HG02970 (cell line): Measurements from ENCODE around the gene BMERB1.
"Not testable (repeated sequence)": the region's sequence is repeated elsewhere in the genome, so short reads cannot be mapped to it uniquely, and the experiment has no call there.

Experiments
- ATAC-seq: cut with Tn5 transposase; IDR thresholded peaks from one replicate; pipeline ENCODE4 v1.9.1; 2021; ENCODE audit warnings: mild to moderate bottlenecking, moderate library complexity, moderate number of reproducible peaks; ENCODE audit not compliant: unreplicated experiment, low FRiP score

The BMERB1 gene

GRCh38 chr16:15434425-15435215 is at the start of gene BMERB1:
BMERB1 (plus strand) TSS chr16:15434588; CDS start chr16:15434654, 66 bp downstream.
- no peak for ATAC-seq

- not testable (repeated sequence) for ATAC-seq
These were observed 46.3 kb upstream of the BMERB1 start for GRCh38 chr16:15388060-15388459.

GRCh38 chr16:15389916-15390315 is 44.5 kb upstream of the BMERB1 start:
- ATAC-seq: not testable (repeated sequence)

GRCh38 chr16:15393025-15393424 is 41.4 kb upstream of the BMERB1 start:
- not testable (repeated sequence) for ATAC-seq

DNA sequence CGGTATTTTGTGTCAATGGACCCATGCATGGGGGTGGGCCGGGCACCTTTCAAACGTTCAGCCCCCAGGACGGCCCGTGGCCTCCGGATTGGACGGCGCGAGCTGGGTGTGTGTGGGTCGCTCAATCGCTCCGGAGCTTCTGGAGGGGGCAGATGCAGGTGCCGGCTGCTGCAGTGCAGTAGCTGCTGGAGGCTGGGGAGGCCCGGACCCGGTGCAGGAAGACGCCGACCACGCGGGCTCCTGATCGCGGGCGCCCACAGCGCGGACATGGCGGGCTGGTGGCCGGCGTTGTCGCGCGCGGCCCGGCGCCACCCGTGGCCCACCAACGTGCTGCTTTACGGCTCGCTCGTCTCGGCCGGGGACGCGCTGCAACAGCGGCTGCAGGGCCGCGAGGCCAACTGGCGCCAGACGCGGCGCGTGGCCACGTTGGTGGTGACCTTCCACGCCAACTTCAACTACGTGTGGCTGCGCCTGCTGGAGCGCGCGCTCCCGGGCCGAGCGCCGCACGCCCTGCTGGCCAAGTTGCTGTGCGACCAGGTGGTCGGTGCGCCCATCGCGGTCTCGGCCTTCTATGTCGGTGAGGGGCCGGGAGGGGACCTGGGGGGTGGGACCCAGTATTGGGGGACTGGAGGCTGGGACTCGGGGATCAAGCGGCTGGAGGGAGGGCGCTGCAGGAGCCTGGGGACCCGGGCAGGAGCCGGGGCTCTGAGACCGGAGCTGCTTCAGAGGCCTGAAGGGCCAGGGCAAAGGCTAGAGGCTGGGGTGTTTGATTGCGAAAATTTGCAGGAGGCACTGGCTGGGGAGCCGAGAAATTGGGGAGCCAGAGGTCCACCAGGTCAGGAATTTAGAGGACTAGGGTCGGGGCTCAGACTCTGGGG is 38.5 kb upstream of the BMERB1 start, which contains the start of gene MPV17L:
Gene MPV17L, plus strand, starts transcription at position 124 of the 878 bp plus-strand sequence. Its CDS starts 144 bp downstream, at position 268.
- not testable (repeated sequence) for ATAC-seq

DNA sequence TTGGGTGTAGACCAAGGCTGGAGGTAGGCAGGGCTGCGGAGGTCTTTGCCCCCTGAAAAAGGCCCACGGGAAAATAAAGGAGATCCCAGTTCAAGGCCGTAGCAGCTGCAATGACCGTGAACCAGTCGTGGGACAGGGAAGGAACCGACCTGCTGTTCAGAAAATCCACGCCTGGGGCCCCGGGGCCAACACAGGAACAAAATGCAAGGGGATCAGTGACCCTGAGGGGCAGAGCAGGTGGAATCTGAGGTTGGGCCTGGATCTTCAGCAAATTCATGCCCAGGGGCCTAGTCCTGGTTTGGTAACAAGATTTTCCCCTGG is 37.9 kb upstream of the BMERB1 start:
- not testable (repeated sequence) for ATAC-seq

GRCh38 chr16:15396948-15397594 is 37.3 kb upstream of the BMERB1 start:
- no peak for ATAC-seq

DNA sequence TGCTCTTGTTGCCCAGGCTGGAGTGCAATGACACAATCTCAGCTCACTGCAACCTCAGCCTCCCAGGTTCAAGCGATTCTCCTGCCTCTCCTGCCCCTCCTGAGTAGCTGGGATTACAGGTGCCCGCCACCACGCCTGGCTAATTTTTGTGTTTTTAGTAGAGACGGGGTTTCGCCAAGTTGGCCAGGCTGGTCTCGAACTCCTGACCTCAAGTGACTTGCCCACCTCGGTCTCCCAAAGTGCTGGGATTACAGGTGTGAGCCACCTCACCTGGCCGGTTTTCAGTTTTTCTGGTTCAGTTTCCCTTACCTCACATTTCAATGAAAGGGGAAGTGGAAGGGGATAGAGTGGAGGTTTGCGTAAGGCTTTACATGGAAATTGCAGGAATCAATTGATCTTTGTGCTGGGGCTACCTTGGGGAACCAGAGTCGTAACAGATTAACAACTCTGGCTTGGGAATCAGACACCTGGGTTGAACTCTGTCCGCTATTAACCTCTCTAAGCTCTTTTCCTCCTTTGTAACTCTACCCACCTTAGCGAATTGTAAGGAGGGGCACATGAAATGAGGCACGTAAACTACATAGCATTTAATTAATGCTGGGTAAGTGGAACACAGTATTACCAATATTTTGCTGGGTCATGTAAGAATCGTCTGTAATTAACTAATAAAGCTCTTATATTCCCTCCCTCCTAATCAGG is 35.6 kb upstream of the BMERB1 start:
- ATAC-seq: no peak

GRCh38 chr16:15399317-15399716 is 35.1 kb upstream of the BMERB1 start:
- no peak for ATAC-seq

- ATAC-seq: not testable (repeated sequence)
These were observed 34.1 kb upstream of the BMERB1 start for GRCh38 chr16:15400314-15400713.

GRCh38 chr16:15401972-15402371 is 32.4 kb upstream of the BMERB1 start:
- ATAC-seq: no peak

DNA sequence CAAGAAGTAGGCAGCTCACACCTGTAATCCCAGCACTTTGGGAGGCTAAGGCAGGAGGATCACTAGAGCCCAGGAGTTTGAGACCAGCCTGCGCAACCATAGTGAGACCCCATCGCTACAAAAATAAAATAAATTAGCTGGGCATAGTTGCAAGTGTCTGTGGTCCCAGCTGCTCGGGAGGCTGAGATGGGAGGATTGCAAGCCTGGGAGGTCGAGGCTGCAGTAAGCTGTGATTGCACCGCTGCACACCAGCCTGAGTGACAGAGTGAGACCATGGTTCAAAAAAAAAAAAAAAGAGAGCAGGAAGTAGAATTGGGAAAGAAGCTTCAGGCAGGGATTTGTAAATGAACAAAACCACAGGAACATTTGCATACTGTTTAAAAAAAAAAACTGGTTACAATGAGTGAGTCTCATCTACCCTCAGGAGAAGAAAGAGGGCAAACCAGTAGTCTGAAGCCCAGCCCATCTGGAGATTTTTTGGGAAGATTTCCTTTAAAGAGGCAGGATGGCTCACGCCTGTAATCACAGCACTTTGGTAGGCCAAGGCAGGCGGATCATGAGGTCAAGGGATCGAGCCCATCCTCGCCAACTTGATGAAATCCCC is 30.9 kb upstream of the BMERB1 start:
- no peak for ATAC-seq

- not testable (repeated sequence) for ATAC-seq
These were observed 30.3 kb upstream of the BMERB1 start for GRCh38 chr16:15404091-15404490.

- no peak for ATAC-seq
These were observed 29.6 kb upstream of the BMERB1 start for GRCh38 chr16:15404792-15405191.

- not testable (repeated sequence) for ATAC-seq
These were observed 26.6 kb upstream of the BMERB1 start for GRCh38 chr16:15407756-15408155.

DNA sequence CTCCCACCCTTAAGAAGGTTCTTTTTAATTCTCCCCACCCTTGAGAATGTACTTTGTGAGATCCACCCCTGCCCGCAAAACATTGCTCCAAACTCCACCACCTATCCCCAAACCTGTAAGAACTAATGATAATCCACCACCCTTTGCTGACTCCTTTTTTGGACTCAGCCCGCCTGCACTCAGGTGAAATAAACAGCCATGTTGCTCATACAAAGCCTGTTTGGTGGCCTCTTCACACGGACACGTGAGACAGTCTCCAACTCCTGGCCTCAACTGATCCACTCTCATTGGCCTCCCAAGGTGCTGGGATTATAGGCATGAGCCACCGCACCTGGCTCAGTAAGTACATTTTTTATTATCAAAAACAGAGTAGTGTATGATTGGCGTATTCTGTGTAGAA is 24.9 kb upstream of the BMERB1 start:
- ATAC-seq: not testable (repeated sequence)

DNA sequence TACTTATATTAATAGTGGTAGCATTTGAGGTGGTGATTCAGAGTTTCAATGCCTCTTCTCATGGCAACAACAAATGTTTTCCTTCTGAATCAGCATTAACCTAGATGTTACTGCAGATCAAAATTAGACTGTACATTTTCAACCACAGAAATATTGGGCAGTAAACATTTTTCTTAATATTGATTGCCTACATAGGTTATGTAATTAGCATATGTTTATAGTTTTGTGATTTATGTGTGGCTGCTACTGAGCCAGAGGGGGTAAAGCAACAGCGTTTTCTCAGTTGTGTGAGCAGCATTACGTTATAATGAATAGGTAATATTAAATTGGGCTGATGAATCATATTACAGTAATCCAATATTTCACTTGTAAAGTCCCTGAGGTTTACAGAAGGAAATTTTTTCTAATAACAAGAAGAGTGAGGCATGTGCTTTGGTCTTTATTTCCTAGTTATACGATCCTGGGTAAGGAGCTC is 18.8 kb upstream of the BMERB1 start:
- ATAC-seq: no peak

DNA sequence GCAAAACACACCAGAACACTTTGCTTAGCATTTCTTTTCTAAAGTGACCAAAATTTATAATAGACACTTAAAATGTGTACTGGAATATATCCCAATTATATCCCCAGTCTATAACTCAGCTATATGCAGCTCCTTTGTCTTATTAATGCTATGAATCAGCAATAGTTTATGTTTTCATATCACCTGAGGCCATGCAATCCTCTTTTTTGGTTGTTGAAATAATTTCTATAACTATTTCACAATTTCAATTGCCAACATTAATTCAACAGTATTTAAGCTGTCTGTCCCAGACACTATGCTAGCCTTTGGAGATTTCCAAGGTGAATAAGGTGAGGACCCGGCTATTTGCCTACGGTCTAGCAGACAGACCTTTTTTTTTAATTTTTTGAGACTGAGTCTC is 17.2 kb upstream of the BMERB1 start:
- no peak for ATAC-seq

DNA sequence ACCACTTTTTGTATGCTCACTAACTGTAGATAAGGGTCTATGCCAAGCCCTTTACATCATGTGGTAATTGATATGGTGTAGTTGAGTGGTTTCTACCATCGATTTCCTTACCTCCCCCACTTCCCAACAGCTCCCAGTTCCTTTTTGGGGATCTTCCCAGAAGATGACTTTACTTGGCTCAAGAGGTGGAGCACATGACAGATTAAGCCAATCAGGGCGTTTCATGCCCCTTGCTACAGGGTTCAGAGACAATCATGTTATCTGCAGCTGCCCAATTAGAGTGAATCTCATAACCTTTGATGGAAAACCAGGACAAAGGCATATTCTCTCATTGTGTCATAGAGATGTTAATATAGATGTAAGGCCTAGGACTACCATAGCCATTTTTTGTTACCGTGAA is 16.2 kb upstream of the BMERB1 start:
- no peak for ATAC-seq

- ATAC-seq: not testable (repeated sequence)
These were observed 12.7 kb upstream of the BMERB1 start for GRCh38 chr16:15421696-15422095.
